ENCODE measurements around the gene C2orf78. TPM values are rescaled to one million over a fixed set of nuclear protein-coding genes. Genes with fewer than 3 reads are reported as not detected.

C2orf78 gene
- polyA plus RNA-seq, 1 donor from 2014 or later = not detected

DNA sequence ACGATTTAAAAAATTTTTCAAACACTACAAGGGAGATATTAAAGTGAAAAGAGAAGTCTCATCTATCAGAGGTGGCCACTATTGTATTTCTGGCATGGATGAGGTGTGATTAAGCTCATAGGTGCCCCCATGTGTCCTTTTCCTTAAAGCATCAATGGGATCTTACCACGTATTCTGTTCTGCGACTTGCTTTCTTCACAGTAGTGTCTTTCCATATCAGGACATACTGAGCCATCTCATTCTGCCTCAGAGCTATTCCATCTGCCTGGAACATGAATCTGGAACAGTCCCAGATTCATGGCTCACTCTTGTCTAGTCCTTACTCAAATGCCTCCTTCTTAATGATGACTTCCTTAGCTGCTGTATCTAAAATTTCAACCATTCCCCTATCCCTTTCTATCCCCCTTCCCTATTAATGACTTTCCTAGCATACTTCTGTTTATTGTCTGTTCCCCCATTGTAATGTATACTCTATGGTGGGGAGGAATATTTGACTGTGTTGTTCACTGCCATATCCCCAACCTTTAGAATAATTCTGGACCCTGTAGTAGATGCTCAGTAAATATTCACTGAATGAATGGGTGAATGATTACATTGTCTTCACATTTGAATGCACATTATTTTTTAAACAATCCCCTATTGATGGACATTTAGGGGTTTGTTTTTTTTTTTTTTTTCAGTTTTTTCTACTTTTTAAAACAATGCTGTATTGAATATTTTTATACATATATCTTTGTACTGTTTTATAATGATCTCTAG lies 55.8 kb downstream of the C2orf78 start:
- H3K9me3 ChIP-seq (ENCODE audit: low read length) = no peaks in the 10 kb centered on the region
- no peak overlapping the region for H2AFZ ChIP-seq (ENCODE audit: low read depth, low read length)
- no peaks in the 10 kb centered on the region for H3K9me2 ChIP-seq (ENCODE audit: insufficient read depth, low read length)
- H3K79me2 ChIP-seq (replicated peaks; ENCODE audit: insufficient read depth, low read length) = no peaks in the 10 kb centered on the region
- no peak overlapping the region for H3K4me2 ChIP-seq (ENCODE audit: low read length)
- H3K27me3 ChIP-seq (ENCODE audit: insufficient read depth, low read depth, low read length) = no peaks in the 10 kb centered on the region
- H3F3A ChIP-seq (ENCODE audit: insufficient read depth, low read length, poor library complexity, severe bottlenecking) = no peaks in the 10 kb centered on the region
- H3K27ac ChIP-seq (ENCODE audit: low read length) = no peak overlapping the region
- H3K9ac ChIP-seq (ENCODE audit: low read length) = no peak overlapping the region
- no peaks in the 10 kb centered on the region for H4K20me1 ChIP-seq (ENCODE audit: insufficient read depth)
- TF ChIP-seq SMC3 (conservative IDR thresholded peaks at IDR 0.05; ENCODE audit: poor library complexity) = no peak
- no peak for TF ChIP-seq MXI1 (conservative IDR thresholded peaks at IDR 0.05; ENCODE audit: poor library complexity, severe bottlenecking)
- no peak for TF ChIP-seq TAF1 (IDR thresholded peaks at IDR 0.05; ENCODE audit: low read depth)
- TF ChIP-seq POLR2AphosphoS5 (IDR thresholded peaks at IDR 0.05) = no peak
- no peak for TF ChIP-seq EZH2 (IDR thresholded peaks at IDR 0.05; ENCODE audit: borderline replicate concordance, insufficient read depth, low read length, poor library complexity, severe bottlenecking)
- H3K4me3 ChIP-seq (ENCODE audit: low read length) = no peak overlapping the region
- H3K36me3 ChIP-seq (ENCODE audit: insufficient read depth, low read length) = peaks cover 8% of the 10 kb centered on the region

GRCh38 chr2:73841912-73842738 lies 58.1 kb downstream of the C2orf78 start:
- H3K36me3 ChIP-seq (ENCODE audit: insufficient read depth, low read length) = no peaks in the 10 kb centered on the region
- no peaks in the 10 kb centered on the region for H3K9me2 ChIP-seq (ENCODE audit: insufficient read depth, low read length)
- no peaks in the 10 kb centered on the region for H3K27me3 ChIP-seq (ENCODE audit: insufficient read depth, low read depth, low read length)
- H3F3A ChIP-seq (ENCODE audit: insufficient read depth, low read length, poor library complexity, severe bottlenecking) = no peaks in the 10 kb centered on the region
- H3K4me3 ChIP-seq (ENCODE audit: low read length) = no peak overlapping the region
- no peaks in the 10 kb centered on the region for H3K79me2 ChIP-seq (replicated peaks; ENCODE audit: insufficient read depth, low read length)
- no peak overlapping the region for H3K4me2 ChIP-seq (ENCODE audit: low read length)
- no peak overlapping the region for H3K27ac ChIP-seq (ENCODE audit: low read length)
- H2AFZ ChIP-seq (ENCODE audit: low read depth, low read length) = no peak overlapping the region
- TF ChIP-seq TAF1 (IDR thresholded peaks at IDR 0.05; ENCODE audit: low read depth) = no peak
- no peak for TF ChIP-seq EZH2 (IDR thresholded peaks at IDR 0.05; ENCODE audit: borderline replicate concordance, insufficient read depth, low read length, poor library complexity, severe bottlenecking)
- TF ChIP-seq RAD21 (conservative IDR thresholded peaks at IDR 0.05) = no peak
- no peak for TF ChIP-seq CTCF (IDR thresholded peaks at IDR 0.05; ENCODE audit: poor library complexity, severe bottlenecking)
- no peak for TF ChIP-seq POLR2AphosphoS5 (IDR thresholded peaks at IDR 0.05)
- no peak for TF ChIP-seq SMC3 (conservative IDR thresholded peaks at IDR 0.05; ENCODE audit: poor library complexity)
- TF ChIP-seq EP300 (conservative IDR thresholded peaks at IDR 0.05; ENCODE audit: poor library complexity, severe bottlenecking) = no peak
- TF ChIP-seq REST (IDR thresholded peaks at IDR 0.05; ENCODE audit: borderline replicate concordance) = no peak
- TF ChIP-seq MXI1 (conservative IDR thresholded peaks at IDR 0.05; ENCODE audit: poor library complexity, severe bottlenecking) = no peak
- no peak overlapping the region for H3K9ac ChIP-seq (ENCODE audit: low read length)
- H3K9me3 ChIP-seq (ENCODE audit: low read length) = no peaks in the 10 kb centered on the region
- no peaks in the 10 kb centered on the region for H4K20me1 ChIP-seq (ENCODE audit: insufficient read depth)
